GM21786 (cell line): ENCODE results near the gene SLC22A5.
"Not testable (repeated sequence)": the region's sequence is repeated elsewhere in the genome, so short reads cannot be mapped to it uniquely, and the experiment has no call there.

Experiments used
- ATAC-seq: cut with Tn5 transposase; IDR thresholded peaks from one replicate; pipeline ENCODE4 v1.9.1; 2021; ENCODE audit not compliant: unreplicated experiment

Gene SLC22A5

DNA sequence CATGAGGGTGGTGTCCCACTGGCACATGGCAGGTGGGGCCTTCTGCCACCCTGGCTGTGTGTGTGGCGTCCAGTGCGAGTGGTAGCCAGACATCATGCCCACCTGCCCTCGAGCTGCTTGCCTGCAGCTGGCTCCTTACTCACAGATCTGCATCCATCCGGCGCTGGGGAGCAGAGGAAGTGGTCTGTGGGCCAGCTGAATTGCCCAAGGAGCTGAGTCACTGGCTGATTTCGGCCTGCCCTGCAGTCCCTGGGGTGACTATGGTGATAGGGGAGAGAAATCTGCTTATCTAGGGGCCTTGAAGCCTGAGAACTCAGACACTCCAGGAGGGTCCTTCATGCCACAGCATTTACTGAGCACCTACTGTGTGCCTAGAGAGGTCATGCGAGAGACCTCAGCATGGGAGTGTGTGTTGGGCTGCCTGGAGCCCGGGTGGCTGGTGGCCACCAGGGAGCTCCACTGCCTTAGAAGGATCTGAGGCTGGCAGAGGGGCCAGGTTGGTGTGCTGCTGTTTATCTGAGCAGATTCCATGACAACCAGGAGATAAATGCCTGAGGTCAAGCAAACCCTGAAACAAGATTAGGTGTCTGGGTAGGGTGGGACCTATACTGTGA, 57.1 kb downstream of the SLC22A5 start:
- ATAC-seq = peak; percentile 38

DNA sequence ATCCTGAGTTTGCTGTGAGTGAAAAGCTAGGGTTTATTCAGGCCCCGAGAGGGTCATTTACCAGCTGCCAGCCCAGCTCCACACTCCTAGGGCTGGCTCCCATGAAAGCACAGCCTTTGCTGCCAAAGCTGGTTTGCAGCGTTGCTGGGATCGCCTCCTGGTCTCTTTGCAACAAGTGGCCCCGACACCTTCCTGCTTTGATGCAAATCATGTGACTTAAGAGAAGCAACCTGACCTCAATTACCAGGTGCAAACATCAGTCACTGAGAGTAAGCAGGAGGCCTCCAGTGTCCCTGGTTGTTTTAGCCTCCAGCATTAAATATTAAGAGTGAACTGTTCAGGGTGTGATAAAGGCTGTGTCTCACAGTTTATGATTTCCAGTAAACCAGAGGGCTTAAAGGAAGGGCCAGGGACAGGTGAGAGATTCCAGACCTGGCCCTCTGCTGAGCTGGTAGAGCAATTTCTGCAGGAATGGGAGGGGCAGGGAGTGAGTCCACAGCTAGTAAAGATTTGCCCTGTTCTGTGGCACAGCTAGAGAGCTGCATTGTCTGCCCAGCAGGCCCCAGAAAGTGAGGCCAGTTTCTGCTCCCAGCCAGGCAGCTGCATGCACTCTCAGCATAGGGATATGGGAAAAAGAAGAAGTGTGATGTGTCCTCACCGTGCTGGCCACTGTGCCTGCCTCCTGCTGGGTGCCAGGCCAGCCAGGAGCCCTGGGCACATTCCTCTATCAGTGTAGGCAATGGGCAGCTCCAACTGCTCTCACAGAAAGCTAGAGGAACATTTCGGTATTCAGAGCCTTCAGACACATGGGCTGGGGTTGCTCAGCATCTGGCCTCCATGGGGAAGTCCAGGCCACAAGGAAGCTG, 58.0 kb downstream of the SLC22A5 start:
- no peak for ATAC-seq

GRCh38 chr5:132428147-132428482, 58.6 kb downstream of the SLC22A5 start:
- no peak for ATAC-seq

- ATAC-seq = no peak
Observed at GRCh38 chr5:132428484-132429462, 59.3 kb downstream of the SLC22A5 start.

GRCh38 chr5:132429463-132430440, 60.2 kb downstream of the SLC22A5 start:
- ATAC-seq = no peak

GRCh38 chr5:132430746-132431145, 61.2 kb downstream of the SLC22A5 start:
- no peak for ATAC-seq

GRCh38 chr5:132431632-132432031, 62.1 kb downstream of the SLC22A5 start:
- no peak for ATAC-seq

- ATAC-seq = no peak
Observed at GRCh38 chr5:132433141-132433540, 63.6 kb downstream of the SLC22A5 start.

GRCh38 chr5:132434416-132435286, 65.1 kb downstream of the SLC22A5 start:
- ATAC-seq = no peak

DNA sequence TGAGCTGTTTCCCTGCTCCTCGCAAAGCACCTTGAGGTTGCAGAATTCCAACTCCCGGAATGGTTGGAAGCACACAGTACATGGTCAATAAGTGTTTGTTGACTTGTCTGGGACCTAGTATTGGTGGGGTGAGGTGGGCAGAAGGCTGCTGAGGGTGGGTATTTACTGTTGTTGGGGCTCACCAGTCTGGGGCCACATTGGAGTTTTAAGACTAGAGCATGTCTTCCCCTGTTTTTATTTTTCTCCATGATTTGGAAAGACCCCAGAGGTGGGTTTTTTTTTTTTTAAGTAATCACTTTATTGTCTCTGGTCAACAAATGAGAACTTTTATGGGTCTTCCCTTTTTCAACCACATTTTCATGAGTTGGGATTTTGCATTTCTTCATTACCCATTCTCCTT, 65.9 kb downstream of the SLC22A5 start:
- no peak for ATAC-seq

DNA sequence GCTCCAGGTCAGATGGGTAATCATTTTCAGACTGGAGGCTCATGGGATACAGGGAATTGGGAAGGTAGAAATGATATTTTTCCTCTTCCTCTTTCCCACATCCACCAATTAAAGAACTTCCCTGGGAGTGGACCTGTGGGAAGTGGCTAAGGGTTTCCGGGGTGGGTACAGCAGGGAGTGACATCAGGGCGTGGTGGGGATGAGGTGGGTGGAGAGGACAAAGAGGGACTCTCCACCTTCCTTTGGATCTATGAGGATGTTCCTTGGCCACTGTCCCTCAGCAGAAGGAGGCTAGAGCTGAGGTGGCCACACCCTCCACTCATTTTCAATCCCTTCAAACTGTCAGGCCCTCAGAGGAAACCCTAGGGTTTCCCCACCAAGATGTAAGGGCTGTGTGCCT, 66.4 kb downstream of the SLC22A5 start:
- no peak for ATAC-seq

GRCh38 chr5:132436936-132437335, 67.4 kb downstream of the SLC22A5 start:
- no peak for ATAC-seq

GRCh38 chr5:132437604-132438266, 68.2 kb downstream of the SLC22A5 start:
- peak; percentile 83 for ATAC-seq

- ATAC-seq = not testable (repeated sequence)
Observed at GRCh38 chr5:132438267-132438645, 68.7 kb downstream of the SLC22A5 start.

GRCh38 chr5:132438917-132439316, 69.4 kb downstream of the SLC22A5 start:
- no peak for ATAC-seq

GRCh38 chr5:132439521-132440089, 70.1 kb downstream of the SLC22A5 start:
- no peak for ATAC-seq

- ATAC-seq = no peak
Observed at GRCh38 chr5:132444061-132444460, 74.6 kb downstream of the SLC22A5 start.
